Choroid plexus epithelial cell (primary cell): ENCODE measurements around the gene FAM111A.
"Not testable (repeated sequence)": the region's sequence is repeated elsewhere in the genome, so short reads cannot be mapped to it uniquely, and the experiment has no call there.

Experiments
- DNase-seq: peaks from one replicate; pipeline ENCODE4 v3.0.0-alpha.2; 2010; ENCODE audit warnings: low read depth
- H3K4me3 ChIP-seq: 2 replicates; pipeline ENCODE4 v1.5.1; 2011; ENCODE audit warnings: low read depth, mild to moderate bottlenecking, control low read depth, low read length, moderate library complexity
- CTCF ChIP-seq: conservative IDR thresholded peaks from 2 replicates; pipeline ENCODE4 v1.5.1; 2011; ENCODE audit warnings: low read depth, mild to moderate bottlenecking, control low read depth, inconsistent platforms, low read length, moderate library complexity

The FAM111A gene, protein sequence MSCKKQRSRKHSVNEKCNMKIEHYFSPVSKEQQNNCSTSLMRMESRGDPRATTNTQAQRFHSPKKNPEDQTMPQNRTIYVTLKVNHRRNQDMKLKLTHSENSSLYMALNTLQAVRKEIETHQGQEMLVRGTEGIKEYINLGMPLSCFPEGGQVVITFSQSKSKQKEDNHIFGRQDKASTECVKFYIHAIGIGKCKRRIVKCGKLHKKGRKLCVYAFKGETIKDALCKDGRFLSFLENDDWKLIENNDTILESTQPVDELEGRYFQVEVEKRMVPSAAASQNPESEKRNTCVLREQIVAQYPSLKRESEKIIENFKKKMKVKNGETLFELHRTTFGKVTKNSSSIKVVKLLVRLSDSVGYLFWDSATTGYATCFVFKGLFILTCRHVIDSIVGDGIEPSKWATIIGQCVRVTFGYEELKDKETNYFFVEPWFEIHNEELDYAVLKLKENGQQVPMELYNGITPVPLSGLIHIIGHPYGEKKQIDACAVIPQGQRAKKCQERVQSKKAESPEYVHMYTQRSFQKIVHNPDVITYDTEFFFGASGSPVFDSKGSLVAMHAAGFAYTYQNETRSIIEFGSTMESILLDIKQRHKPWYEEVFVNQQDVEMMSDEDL

DNA sequence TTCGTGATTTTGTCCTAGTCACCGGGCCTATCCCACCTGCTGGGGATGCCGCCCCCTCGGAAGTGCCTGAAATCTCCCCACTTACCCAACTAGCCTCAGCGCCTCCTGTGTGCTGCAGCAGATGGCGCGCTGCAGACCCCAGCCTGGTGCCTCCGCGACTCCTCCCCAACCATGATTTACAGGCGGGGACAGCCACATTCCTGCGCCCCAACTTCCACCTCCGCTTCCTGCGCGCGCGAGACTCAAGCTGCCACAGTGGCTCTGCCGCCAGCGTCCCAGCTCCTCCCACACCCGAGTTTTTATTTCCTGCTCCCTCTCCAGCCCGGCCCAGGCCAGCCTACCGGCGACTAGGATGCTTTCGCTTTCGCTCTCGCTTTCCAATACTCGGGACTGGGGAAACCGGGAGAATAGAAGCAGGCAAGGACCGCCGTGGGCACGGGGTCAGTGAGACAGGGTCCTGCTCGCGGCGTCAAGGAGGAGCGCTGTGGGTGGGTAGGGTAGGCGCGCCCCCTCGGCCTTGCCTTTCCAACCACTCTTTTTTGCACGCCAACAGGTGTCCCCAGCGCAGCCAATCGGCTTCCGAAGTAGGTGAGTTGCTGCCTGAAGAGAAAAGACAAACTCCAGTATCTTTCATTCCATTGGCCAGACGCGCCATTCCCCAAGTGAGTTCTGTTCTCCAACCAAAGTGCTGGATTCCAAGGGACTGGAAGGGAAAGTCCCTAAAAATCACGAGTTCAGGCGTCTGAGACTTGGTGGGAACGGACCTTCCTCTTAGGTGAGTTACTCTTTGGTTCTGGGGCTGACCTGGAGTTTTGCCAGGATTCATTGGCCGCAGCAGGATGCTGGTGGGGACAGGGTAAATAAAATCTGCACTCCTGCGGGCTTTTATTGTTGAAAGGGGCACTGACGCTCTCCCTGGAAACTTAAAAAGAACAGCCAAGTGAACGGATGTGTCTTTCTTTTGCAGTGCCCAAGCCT is at the start of gene FAM111A:
Gene FAM111A, plus strand, starts transcription at position 327 of the 978 bp plus-strand sequence. CDS start 6,017 bp downstream, outside the sequence.
- H3K4me3 ChIP-seq: peak within 1 kb of the TSS; percentile 68
- DNase-seq: peak; percentile 92
- TF ChIP-seq CTCF: peak; percentile 54

GRCh38 chr11:59093576-59093975 is 49.1 kb upstream of the FAM111A start:
- not testable (repeated sequence) for H3K4me3 ChIP-seq, DNase-seq

GRCh38 chr11:59095225-59095624 is 47.4 kb upstream of the FAM111A start:
- not testable (repeated sequence) for DNase-seq

GRCh38 chr11:59095972-59096575 is 46.6 kb upstream of the FAM111A start:
- H3K4me3 ChIP-seq, DNase-seq: not testable (repeated sequence)

More at GRCh38 chr11:59095225-59095624, 47.4 kb upstream of the FAM111A start:
- H3K4me3 ChIP-seq: not testable (repeated sequence)

- H3K4me3 ChIP-seq: no peak overlapping the region
- DNase-seq: peak; percentile 81
- peak; percentile 82 for TF ChIP-seq CTCF
Observed at GRCh38 chr11:59097113-59097708, 45.4 kb upstream of the FAM111A start.

GRCh38 chr11:59097938-59098337 is 44.7 kb upstream of the FAM111A start:
- H3K4me3 ChIP-seq: not testable (repeated sequence)

GRCh38 chr11:59102259-59102765 is 40.3 kb upstream of the FAM111A start:
- DNase-seq: peak; percentile 51
- peak; percentile 49 for TF ChIP-seq CTCF
- H3K4me3 ChIP-seq: peak overlapping the region; percentile 19

More at GRCh38 chr11:59097938-59098337, 44.7 kb upstream of the FAM111A start:
- DNase-seq: not testable (repeated sequence)
